Measurements from ENCODE around the gene CREB3L2.
"Not testable (repeated sequence)": the region's sequence is repeated elsewhere in the genome, so short reads cannot be mapped to it uniquely, and the experiment has no call there.

The CREB3L2 gene

GRCh38 chr7:137850571-137850970 is 151.3 kb downstream of the CREB3L2 start:
- DNase-seq (ENCODE audit: insufficient read length, low spot score) (no peak), FAIRE-seq (no peak)

DNA sequence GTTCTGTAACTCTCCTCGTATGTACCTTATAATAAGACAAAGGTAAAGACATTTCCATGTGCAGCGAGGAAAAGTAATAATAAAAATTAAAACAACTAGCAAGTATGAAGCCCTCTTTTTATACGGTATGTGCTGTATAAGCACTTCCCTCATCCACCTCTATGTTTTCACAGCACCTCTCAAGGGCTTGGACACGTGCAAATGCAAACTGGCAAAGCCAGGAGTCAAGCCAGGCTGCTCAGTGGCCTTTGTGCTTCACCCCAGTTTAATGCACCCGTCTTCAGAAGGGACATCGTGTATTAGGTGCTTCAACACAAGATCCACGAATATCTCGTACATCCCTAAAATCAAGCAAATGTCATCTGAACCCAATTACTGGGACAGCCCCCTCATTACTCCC is 153.8 kb downstream of the CREB3L2 start:
- FAIRE-seq (no peak), DNase-seq (ENCODE audit: insufficient read length, low spot score) (no peak)

GRCh38 chr7:137847568-137848050 is 154.3 kb downstream of the CREB3L2 start:
- DNase-seq (ENCODE audit: insufficient read length, low spot score): no peak
- no peak for FAIRE-seq

GRCh38 chr7:137846827-137847567 is 154.9 kb downstream of the CREB3L2 start, which contains the start of gene DGKI:
Gene DGKI, minus strand, starts transcription at chr7:137846974.
- DNase-seq (ENCODE audit: insufficient read length, low spot score) (no peak), FAIRE-seq (no peak)

- no peak for FAIRE-seq
- DNase-seq (ENCODE audit: insufficient read length, low spot score): no peak
Observed at GRCh38 chr7:137846549-137846826, 155.4 kb downstream of the CREB3L2 start.

DNA sequence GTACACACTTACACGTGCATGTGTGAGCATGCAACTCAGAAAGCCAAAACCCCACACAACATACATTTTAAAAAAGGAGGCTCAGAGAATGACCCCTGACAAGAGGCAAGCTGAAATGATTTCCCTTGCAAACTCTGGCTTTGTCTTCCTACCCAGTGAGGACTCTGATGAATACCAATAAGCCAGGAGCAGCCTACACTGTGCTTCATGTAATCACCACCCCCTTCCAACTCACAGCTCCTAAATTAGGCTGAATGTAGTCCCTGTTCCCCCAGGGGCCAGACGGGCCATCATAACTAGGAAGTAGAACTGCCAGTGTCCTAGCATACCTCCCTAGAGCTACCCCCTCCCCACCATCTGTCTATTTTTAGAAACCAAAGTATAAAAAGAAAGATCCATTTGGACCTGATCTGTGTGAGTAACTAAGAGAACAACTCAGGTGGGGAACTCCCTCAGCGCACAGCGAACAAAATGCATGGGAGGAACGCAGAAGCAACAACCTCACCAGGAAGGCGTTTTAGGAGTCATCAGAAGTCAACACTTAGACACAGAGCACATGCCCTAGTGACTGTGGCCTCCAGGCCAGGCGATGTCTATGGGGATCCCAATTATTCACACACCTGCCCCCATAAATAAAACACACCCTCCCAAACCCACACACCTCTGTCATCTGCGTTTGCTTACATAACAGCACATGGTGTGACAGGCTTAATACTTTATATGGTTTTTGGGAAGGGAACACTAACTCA is 157.0 kb downstream of the CREB3L2 start:
- DNase-seq (ENCODE audit: insufficient read length, low spot score): no peak
- no peak for FAIRE-seq

- no peak for DNase-seq (ENCODE audit: insufficient read length, low spot score)
- FAIRE-seq: no peak
Observed at GRCh38 chr7:137839903-137840779, 161.7 kb downstream of the CREB3L2 start.

- no peak for FAIRE-seq
- DNase-seq (ENCODE audit: insufficient read length, low spot score): no peak
Observed at GRCh38 chr7:137838706-137839315, 163.1 kb downstream of the CREB3L2 start.

DNA sequence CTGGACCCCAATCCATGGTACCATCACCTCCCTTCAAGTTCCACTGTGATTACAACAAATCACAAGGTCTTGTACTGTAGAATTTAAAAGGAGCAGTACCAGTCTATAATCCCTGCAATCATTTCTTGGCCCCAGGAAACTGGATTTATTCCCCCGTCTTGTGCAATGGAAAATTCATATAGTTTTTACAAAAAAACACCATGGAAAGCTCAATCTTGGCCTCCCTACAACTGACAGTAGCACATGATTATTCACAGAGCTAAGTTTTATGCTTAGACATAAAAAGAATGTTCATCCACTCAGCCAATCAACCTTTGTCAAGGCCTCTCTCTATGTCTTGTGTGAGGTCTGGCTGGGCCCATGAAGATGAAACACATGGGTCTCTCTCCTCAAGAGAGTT is 165.3 kb downstream of the CREB3L2 start:
- FAIRE-seq: no peak
- DNase-seq (ENCODE audit: insufficient read length, low spot score): no peak

- DNase-seq (ENCODE audit: insufficient read length, low spot score): no peak
Observed at GRCh38 chr7:137836113-137836509, 165.8 kb downstream of the CREB3L2 start.

DNA sequence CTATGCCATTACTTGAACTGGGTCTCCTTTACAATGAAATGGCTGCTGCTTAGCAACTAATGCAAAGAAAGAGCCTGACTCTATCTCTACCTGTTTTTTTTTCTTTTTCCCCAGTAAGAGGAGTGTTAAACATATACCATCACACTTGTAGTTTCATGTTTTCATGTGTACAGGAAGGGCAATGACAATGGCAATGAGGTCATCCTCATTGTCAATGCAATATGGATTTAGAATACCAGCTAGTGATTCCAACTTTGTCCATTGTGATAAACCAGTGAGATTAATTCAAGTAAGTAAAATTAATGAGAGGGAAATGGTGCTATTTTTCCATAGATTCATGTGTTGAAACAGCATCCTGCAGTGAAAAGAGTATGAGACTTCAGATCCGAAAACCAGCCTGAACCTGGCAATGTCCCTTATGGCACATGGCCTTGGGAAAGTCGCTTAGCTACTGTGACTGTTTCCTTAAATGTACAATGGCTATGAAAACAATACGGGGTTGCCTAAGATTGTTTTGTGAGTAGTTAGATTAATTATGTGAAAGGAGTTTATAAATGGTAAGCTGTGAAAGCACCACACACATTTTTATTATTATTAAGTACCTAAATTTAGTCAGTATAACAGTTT is 166.3 kb downstream of the CREB3L2 start:
- DNase-seq (ENCODE audit: insufficient read length, low spot score) (no peak), FAIRE-seq (no peak)

More at GRCh38 chr7:137836113-137836509, 165.8 kb downstream of the CREB3L2 start:
- no peak for FAIRE-seq

DNA sequence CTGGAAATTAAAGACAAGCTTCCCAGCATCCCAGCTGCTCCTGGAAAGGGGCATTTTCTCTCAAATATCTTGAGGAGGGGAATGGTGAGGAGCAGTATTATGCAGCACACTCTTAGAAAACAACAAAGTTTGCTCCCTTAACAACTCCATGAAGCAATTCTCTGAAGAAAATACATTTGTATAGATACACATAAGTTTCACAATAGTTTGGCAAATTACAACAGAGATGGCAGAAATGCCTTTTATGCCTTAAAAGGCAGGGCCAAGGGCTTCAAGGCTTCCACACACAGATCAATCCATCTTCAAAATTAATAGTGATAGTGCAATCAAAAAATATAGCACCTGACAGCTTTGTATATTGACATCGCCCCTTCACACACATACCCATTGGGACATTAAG is 167.3 kb downstream of the CREB3L2 start:
- no peak for FAIRE-seq
- DNase-seq (ENCODE audit: insufficient read length, low spot score): no peak

GRCh38 chr7:137832990-137833389 is 168.9 kb downstream of the CREB3L2 start:
- not testable (repeated sequence) for FAIRE-seq; DNase-seq (ENCODE audit: insufficient read length, low spot score)

DNA sequence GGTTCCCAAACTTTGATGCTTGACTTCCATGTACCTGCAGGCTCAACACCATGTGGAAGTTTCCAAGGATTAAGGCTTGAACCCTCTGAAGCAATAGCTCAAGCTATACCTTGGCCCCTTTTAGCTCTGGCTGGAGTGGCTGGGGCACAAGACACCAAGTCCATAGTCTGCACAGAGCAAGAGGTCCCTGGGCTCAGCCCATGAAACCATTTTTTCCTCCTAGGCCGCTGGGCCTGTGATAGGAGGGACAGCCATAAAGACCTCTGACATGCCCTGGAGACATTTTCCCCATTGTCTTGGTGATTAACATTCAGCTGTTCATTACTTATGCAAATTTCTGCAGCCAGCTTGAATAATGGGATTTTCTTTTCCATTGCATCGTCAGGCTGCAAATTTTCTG is 169.5 kb downstream of the CREB3L2 start:
- FAIRE-seq (no peak), DNase-seq (ENCODE audit: insufficient read length, low spot score) (no peak)

DNA sequence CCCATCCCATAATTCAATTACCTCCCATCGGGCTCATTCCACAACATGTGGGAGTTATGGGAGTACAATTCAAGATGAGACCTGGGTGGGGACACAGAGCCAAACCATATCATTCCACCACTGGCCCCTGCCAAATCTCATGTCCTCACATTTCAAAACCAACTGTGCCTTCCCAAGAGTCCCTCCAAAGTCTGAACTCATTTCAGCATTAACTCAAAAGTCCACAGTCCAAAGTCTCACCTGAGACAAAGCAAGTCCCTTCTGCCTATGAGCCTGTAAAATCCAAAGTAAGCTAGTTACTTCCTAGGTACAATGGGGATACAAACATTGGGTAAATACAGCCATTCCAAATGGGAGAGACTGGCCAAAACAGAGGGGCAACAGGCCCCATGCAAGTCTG is 170.3 kb downstream of the CREB3L2 start:
- FAIRE-seq; DNase-seq (ENCODE audit: insufficient read length, low spot score): not testable (repeated sequence)

DNA sequence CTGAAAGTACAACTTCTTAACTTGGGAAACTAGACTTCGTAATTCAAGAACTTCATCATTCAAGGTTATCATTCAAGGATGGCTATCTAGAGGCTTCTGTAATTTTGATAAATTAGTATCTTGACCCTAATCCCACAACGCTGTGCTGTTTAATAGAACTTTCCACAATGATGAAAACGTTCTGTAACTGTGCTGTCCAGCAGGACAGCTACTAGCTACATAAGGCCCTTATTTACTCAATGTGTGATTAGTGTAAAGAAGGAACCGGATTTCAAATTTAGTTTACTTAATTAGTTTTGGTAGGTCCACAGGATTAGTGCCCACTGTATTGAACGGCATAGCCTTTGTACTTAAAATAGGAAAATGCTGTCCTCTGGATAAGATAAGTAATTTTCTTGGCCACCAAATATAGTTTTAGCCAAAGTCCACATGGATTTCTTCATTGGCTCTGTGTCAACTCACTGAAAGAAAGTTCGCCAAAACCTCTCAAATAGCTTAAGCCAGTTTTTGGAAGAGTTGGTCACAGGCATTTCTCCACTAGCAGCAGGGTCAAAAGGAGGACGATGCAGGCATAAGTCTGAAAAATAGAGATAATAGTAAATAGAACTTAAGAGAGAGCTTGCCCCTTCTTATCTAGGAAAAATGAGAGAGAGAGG is 172.4 kb downstream of the CREB3L2 start:
- DNase-seq (ENCODE audit: insufficient read length, low spot score) (no peak), FAIRE-seq (no peak)

- no peak for FAIRE-seq
- DNase-seq (ENCODE audit: insufficient read length, low spot score): no peak
Observed at GRCh38 chr7:137828456-137828855, 173.4 kb downstream of the CREB3L2 start.

- no peak for FAIRE-seq
- no peak for DNase-seq (ENCODE audit: insufficient read length, low spot score)
Observed at GRCh38 chr7:137825489-137825888, 176.4 kb downstream of the CREB3L2 start.

All from HTR-8/SVneo (cell line).